Measurements from ENCODE around the gene SSX2IP.
"Not testable (repeated sequence)": the region's sequence is repeated elsewhere in the genome, so short reads cannot be mapped to it uniquely, and the experiment has no call there.

Gene SSX2IP

DNA sequence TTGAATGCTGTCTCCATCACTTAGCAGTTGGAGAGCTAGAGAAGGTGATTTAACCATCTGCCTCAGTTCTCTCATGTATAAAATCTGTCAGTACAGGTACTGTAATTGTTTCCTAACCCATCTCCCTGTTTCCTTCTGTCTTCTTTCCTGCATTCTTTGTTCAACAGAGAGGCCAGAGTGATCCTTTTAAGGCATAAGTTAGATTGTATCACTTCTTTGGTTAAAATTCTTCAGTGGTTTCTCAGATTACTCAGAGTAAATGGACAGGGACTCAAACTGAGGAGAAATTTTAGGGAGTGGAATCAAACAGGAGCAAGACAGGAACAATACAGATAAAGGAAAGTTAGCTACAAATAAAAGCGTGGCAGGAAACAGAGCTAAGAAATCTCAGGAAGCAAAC is 45.2 kb upstream of the SSX2IP start:
- no peaks in the 10 kb centered on the region for H3K36me3 ChIP-seq (ENCODE audit: control insufficient read depth, insufficient read depth, low read length)
- no peak for DNase-seq (ENCODE audit: extremely low read depth, insufficient read length)
- TF ChIP-seq, protein P1, sequence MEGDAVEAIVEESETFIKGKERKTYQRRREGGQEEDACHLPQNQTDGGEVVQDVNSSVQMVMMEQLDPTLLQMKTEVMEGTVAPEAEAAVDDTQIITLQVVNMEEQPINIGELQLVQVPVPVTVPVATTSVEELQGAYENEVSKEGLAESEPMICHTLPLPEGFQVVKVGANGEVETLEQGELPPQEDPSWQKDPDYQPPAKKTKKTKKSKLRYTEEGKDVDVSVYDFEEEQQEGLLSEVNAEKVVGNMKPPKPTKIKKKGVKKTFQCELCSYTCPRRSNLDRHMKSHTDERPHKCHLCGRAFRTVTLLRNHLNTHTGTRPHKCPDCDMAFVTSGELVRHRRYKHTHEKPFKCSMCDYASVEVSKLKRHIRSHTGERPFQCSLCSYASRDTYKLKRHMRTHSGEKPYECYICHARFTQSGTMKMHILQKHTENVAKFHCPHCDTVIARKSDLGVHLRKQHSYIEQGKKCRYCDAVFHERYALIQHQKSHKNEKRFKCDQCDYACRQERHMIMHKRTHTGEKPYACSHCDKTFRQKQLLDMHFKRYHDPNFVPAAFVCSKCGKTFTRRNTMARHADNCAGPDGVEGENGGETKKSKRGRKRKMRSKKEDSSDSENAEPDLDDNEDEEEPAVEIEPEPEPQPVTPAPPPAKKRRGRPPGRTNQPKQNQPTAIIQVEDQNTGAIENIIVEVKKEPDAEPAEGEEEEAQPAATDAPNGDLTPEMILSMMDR (IDR thresholded peaks at IDR 0.05; ENCODE audit: insufficient read depth, low read length, poor library complexity, severe bottlenecking): no peak
- no peaks in the 10 kb centered on the region for H3K27me3 ChIP-seq (replicated peaks; ENCODE audit: control insufficient read depth, insufficient read depth, low read length)
- H3K4me3 ChIP-seq (replicated peaks; ENCODE audit: low read depth, low read length): no peak overlapping the region

DNA sequence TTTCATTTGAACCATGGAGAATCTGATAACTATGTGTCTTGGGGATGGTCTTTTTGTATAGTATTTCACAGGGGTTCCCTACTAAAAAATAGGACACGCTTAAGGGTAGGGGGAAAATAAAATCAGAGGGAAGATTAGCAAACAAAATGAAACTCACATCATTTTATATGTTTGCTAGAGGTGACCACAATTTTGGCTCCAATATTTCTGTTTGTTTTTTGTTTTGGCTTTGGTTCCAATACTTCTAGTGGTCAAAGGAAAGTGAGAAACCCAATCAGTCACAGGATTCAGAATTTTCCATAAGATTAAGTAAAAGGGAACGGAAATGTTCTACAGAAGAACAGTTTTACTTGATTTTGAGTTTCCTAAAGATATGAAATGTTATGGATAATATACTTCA is 42.3 kb upstream of the SSX2IP start:
- H3K27me3 ChIP-seq (replicated peaks; ENCODE audit: control insufficient read depth, insufficient read depth, low read length): no peaks in the 10 kb centered on the region
- TF ChIP-seq, protein P1 (IDR thresholded peaks at IDR 0.05; ENCODE audit: insufficient read depth, low read length, poor library complexity, severe bottlenecking): no peak
- no peak overlapping the region for H3K4me3 ChIP-seq (replicated peaks; ENCODE audit: low read depth, low read length)
- no peaks in the 10 kb centered on the region for H3K36me3 ChIP-seq (ENCODE audit: control insufficient read depth, insufficient read depth, low read length)
- no peak for DNase-seq (ENCODE audit: extremely low read depth, insufficient read length)

DNA sequence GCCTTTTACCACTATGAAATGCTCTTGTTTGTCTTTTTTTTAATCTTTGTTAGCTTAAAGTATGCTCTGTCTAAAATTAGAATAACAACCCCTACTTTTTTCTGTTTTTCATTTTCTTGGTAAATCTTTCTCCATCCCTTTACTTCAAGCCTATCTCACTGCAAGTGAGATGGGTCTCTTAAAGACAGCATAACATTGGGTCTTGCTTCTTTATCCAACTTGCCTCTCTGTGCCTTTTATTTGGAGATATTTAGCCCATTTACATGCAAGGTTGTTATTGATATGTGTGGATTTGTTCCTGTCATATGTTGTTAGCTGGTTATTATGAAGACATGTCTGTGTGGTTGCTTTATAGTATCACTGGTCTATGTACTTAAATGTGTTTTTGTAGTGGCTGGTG is 41.3 kb upstream of the SSX2IP start:
- no peaks in the 10 kb centered on the region for H3K36me3 ChIP-seq (ENCODE audit: control insufficient read depth, insufficient read depth, low read length)
- DNase-seq (ENCODE audit: extremely low read depth, insufficient read length): no peak
- H3K27me3 ChIP-seq (replicated peaks; ENCODE audit: control insufficient read depth, insufficient read depth, low read length): no peaks in the 10 kb centered on the region
- no peak overlapping the region for H3K4me3 ChIP-seq (replicated peaks; ENCODE audit: low read depth, low read length)
- TF ChIP-seq, protein P1 (IDR thresholded peaks at IDR 0.05; ENCODE audit: insufficient read depth, low read length, poor library complexity, severe bottlenecking): no peak

DNA sequence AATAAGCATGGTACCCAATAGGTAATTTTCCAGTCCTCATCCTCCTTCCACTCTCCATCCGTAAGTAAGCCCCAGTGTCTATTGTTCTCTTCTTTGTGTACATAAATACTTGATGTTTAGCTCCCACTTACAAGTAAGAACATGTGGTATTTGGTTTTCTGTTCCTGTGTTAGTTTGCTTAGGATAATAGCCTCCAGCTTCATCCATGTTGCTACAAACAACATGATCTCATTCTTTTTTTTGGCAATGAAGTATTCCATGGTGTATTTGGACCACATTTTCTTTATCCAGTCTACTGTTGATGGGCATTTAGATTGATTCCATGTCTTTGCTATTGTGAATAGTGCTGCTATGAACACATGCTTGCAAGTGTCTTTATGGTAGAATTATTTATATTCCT is 37.5 kb upstream of the SSX2IP start:
- H3K4me3 ChIP-seq (replicated peaks; ENCODE audit: low read depth, low read length); H3K27me3 ChIP-seq (replicated peaks; ENCODE audit: control insufficient read depth, insufficient read depth, low read length); DNase-seq (ENCODE audit: extremely low read depth, insufficient read length); H3K36me3 ChIP-seq (ENCODE audit: control insufficient read depth, insufficient read depth, low read length): not testable (repeated sequence)

DNA sequence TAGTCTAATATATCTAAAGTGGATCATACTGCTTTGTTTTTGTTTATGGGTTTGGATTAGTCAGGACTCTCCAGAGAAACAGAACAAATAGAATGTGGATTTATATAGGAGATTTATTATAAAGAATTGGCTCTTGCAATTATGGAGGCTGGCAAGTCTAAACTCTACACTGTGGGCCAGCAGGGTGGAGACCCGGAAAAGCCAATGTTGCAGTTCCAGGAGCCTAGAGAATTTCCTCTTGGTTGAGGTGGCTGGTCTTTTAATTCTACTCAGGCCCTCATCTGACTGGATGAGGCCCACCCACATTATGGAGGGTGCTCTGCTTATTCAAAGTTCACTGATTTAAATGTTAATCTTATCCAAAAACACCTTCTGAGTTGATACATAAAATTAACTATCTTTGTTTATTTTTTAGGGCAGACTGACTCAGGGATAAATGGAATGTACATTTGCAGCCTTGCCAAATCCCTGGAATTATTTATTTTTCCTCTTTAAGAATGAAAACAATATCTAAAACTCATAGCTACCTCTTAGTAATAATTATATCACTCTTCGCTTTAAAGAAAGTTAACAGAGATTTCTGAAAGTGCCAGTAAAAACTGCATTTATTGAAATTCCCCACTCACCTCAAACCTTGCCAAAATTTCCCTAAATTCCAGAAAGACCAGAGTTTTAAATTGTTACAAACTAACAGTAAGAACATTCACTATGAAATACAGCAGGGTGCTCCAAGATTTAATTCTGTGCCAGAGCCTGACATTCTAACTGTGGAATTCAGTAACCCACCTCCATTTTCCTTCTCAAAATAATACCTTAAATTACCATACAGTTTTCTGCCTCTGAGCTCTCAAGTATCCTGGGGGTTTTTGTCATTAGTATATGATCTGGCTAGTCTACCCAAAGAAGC is 36.6 kb upstream of the SSX2IP start:
- H3K36me3 ChIP-seq (ENCODE audit: control insufficient read depth, insufficient read depth, low read length): no peaks in the 10 kb centered on the region
- no peak overlapping the region for H3K4me3 ChIP-seq (replicated peaks; ENCODE audit: low read depth, low read length)
- H3K27me3 ChIP-seq (replicated peaks; ENCODE audit: control insufficient read depth, insufficient read depth, low read length): no peaks in the 10 kb centered on the region
- DNase-seq (ENCODE audit: extremely low read depth, insufficient read length): no peak
- TF ChIP-seq, protein P1 (IDR thresholded peaks at IDR 0.05; ENCODE audit: insufficient read depth, low read length, poor library complexity, severe bottlenecking): no peak

DNA sequence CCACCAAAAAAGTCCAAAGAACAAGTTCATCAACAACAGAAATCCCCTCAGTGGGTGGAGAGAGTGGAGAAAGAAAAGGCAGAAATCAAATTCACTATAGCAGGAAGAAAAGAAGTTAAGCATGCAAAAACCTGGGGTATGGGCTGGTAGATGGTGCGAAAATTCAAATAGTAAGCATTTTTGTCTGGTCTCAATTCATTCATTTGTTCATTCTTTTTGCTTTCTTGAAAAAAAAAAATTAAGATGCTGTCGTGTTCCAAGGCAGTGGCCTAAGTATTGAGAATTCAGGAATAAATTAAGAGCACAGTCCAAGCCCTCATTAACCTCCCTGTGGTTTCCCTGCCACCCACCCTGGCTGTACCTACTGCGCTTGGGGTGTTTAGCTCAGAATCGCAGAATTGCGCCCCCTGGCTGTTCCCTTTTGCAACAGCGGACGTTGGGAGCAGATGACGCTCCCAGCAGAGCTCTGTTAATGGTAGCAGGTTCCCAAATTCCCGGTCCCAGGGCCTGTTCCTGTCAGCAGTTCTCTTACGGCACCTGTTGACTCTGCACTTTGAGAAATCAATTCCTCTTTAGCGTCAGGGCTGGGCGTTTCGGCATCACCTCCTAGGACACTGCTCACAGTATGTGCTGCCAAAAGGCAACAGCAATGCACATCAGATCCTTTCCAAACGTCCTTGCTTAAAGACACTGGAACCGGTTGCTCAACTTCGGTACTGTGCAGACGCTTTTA is 34.0 kb upstream of the SSX2IP start:
- TF ChIP-seq, protein P1 (IDR thresholded peaks at IDR 0.05; ENCODE audit: insufficient read depth, low read length, poor library complexity, severe bottlenecking): peak; percentile 81
- no peaks in the 10 kb centered on the region for H3K36me3 ChIP-seq (ENCODE audit: control insufficient read depth, insufficient read depth, low read length)
- no peaks in the 10 kb centered on the region for H3K27me3 ChIP-seq (replicated peaks; ENCODE audit: control insufficient read depth, insufficient read depth, low read length)
- DNase-seq (ENCODE audit: extremely low read depth, insufficient read length): no peak
- no peak overlapping the region for H3K4me3 ChIP-seq (replicated peaks; ENCODE audit: low read depth, low read length)
